A549 treated with GW870086 at 1 μM for 4 hours (cell line): Measurements from ENCODE around the gene PAX2. TPM values are rescaled to one million over a fixed set of nuclear protein-coding genes. Genes with fewer than 3 reads are reported as not detected.

Experiments
- total RNA-seq: library from RNA; stranded (reverse); fragments of 200-300 nt; extraction: Qiagen RNA extraction; gene quantifications from 5 replicates; pipeline ENCODE4 v1.2.3, GENCODE V29; 2022; ENCODE audit warnings: low read depth

Gene PAX2
- 0.15 to 0.27 TPM (median 0.17 TPM) in 5 replicates for total RNA-seq

DNA sequence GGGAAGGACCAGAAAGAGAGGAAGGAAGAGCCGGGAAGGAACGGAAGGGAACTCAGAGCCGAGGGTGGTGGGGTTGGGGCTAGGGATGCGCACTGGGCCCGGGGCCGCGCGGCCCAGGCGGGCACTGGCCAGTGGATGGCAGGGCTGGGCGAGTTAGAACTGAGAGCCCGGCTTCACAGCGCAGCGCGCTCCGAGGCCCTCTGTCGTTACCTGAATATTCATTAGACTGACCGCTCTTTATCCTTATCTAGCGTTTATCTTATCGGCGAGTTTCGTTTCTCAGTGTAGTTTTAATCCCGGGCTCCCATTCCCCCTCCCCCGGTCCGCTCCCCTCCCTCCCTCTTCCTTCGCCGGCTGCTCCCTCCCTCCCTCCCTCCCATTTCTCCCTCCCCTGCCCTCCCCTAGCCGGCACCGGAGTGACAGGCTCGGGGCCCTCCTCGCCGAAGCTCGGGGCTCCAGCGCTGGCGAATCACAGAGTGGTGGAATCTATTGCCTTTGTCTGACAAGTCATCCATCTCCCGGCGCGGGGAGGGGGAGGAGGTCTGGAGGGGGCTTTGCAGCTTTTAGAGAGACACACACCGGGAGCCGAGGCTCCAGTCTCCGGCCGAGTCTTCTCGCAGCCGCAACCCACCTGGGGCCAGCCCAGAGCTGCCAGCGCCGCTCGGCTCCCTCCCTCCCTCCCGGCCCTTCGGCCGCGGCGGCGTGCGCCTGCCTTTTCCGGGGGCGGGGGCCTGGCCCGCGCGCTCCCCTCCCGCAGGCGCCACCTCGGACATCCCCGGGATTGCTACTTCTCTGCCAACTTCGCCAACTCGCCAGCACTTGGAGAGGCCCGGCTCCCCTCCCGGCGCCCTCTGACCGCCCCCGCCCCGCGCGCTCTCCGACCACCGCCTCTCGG lies at the start of gene PAX2:
PAX2 (plus strand) TSS at position 596 of the 895 bp plus-strand sequence. CDS start 679 bp downstream, outside the sequence.

Other genes starting within 250 kb of the PAX2 start
- gene SEC31B, start 225.7 kb upstream of the PAX2 start, total RNA-seq = 1.3 to 2.5 TPM (median 2.0 TPM) in 5 replicates
- gene NDUFB8, start 215.7 kb upstream of the PAX2 start, total RNA-seq = 271 to 293 TPM (median 282 TPM) in 5 replicates
- gene HIF1AN, start 209.6 kb upstream of the PAX2 start, total RNA-seq = 10.7 to 20.7 TPM (median 19.0 TPM) in 5 replicates
- 8.2 to 10.2 TPM (median 8.7 TPM) in 5 replicates for gene SLF2, start 167.4 kb downstream of the PAX2 start, total RNA-seq
- gene SEMA4G, start 223.9 kb downstream of the PAX2 start, total RNA-seq = 7.5 to 9.3 TPM (median 8.7 TPM) in 5 replicates
- 77.2 to 98.6 TPM (median 93.0 TPM) in 5 replicates for gene MRPL43, start 241.9 kb downstream of the PAX2 start, total RNA-seq
- 38.5 to 44.7 TPM (median 39.8 TPM) in 5 replicates for gene TWNK, start 242.0 kb downstream of the PAX2 start, total RNA-seq